AG04450 (cell line): ENCODE measurements around the gene C5orf46. TPM values are rescaled to one million over a fixed set of nuclear protein-coding genes. Genes with fewer than 3 reads are reported as not detected.

ENCODE experiments used
- CTCF ChIA-PET: fragments of 300-600, 350-600 bp; formaldehyde crosslinking; extraction: SDS; loops from one replicate; lab custom pipeline; 2022; ENCODE audit warnings: antibody characterized with exemption, inconsistent platforms; lab: Charles Lee
- POLR2A ChIA-PET: fragments of 350-600 bp; formaldehyde crosslinking; extraction: SDS; loops from one replicate; lab custom pipeline; 2021; ENCODE audit warnings: antibody characterized with exemption, inconsistent platforms; lab: Yijun Ruan, JAX
- DNase-seq: peaks from one replicate; pipeline ENCODE4 v3.0.0-alpha.2; 2011; ENCODE audit warnings: low read depth, low spot score
- H3K27ac ChIP-seq: one replicate; pipeline ENCODE4 v1.5.1; 2012; ENCODE audit warnings: low read depth, low read length, control low read depth
- H3K27me3 ChIP-seq: one replicate; pipeline ENCODE4 v1.6.0; 2012; ENCODE audit warnings: low read length; ENCODE audit not compliant: control insufficient read depth, insufficient read depth
- H3K4me3 ChIP-seq: 2 replicates; pipeline ENCODE4 v1.5.1; 2011; ENCODE audit warnings: mild to moderate bottlenecking, low read depth, low read length, control low read depth
- H3K9me3 ChIP-seq: 2 replicates; pipeline ENCODE4 v1.5.1; 2012; ENCODE audit warnings: low read length; ENCODE audit not compliant: control insufficient read depth, insufficient read depth
- CTCF ChIP-seq: IDR thresholded peaks from 2 replicates; pipeline ENCODE4 v1.5.1; 2011; ENCODE audit warnings: low read depth, low read length, control low read depth, inconsistent platforms
- polyA plus RNA-seq: library from polyadenylated mRNA; depleted of rRNA; stranded (reverse); fragments of >200 nt; gene quantifications from 2 replicates; pipeline ENCODE4 v1.2.3, GENCODE V29; 2011

Gene C5orf46
- polyA plus RNA-seq, 1 experiment: not detected

DNA sequence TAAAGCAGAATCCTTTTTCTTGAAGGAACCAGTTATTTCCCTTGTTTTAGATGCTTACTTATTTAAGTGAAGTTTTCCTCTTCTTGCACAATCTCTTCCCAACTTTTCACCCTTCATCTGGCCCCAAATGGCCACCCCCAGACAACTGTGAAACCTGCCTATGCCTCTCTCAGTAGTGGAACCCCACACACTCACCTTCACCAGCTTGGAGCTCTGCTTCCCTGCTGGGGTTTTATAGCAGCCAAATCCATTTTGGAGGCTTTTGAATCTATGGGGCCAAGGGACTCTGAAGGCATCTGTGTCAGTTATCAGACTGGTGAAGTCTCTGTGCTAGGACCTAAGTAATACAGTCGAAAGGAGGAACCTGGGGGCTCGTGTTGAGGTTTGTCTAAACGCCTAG lies 52.0 kb downstream of the C5orf46 start:
- Histone ChIP-seq H3K27me3 (no peaks in the 10 kb centered on the region), H3K27ac (no peak overlapping the region), H3K9me3 (no peaks in the 10 kb centered on the region), H3K4me3 (no peak overlapping the region)
- CTCF ChIA-PET: interaction anchor here (1.6 kb wide), 1 partner anchor 81 kb away, joined by 5 read pairs; no protein-coding TSS in a partner anchor
- TF ChIP-seq CTCF: no peak
- DNase-seq: no peak
- POLR2A ChIA-PET: no interaction called here

DNA sequence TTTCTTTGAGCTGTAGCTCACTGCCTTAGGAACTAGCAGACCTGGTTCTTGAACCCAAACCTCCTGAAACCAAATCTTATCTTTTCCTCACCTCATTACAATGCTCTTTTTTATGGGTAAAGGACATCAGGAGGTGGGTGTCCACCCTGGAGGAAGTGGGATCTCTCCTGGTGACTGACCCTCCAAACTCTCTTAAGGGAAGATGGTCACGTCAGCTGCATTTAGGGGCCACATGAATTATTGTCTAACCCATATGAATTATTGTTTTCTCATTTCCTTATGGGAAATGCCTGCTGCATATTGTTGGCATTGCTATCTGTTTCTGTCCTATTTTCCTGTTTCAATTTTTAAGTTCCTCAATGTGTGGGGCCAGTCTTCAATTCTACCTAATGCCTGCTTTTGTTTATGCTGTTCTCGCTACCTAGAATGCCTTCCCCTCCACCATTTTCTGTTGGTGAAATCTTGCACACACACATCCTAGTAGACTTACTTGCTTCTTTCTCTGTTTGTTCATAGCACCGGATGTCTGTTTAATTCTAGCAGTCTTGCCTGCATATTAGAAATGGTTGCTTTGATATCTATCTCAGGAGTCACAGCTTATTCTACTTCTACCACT lies 52.9 kb downstream of the C5orf46 start:
- no peak overlapping the region for H3K27ac ChIP-seq
- CTCF ChIA-PET: no interaction called here
- no peak overlapping the region for H3K4me3 ChIP-seq
- no peak for TF ChIP-seq CTCF
- POLR2A ChIA-PET: no interaction called here
- no peak for DNase-seq
- no peaks in the 10 kb centered on the region for H3K27me3 ChIP-seq
- no peaks in the 10 kb centered on the region for H3K9me3 ChIP-seq

- Histone ChIP-seq H3K27me3 (no peaks in the 10 kb centered on the region), H3K9me3 (no peaks in the 10 kb centered on the region), H3K27ac (no peak overlapping the region), H3K4me3 (no peak overlapping the region)
- POLR2A ChIA-PET: no interaction called here
- CTCF ChIA-PET: no interaction called here
- DNase-seq: no peak
- TF ChIP-seq CTCF: no peak
These were observed 54.0 kb downstream of the C5orf46 start for GRCh38 chr5:147852365-147852764.

- H3K27me3 ChIP-seq: no peaks in the 10 kb centered on the region
- no peak for DNase-seq
- H3K9me3 ChIP-seq: no peaks in the 10 kb centered on the region
- ChIA-PET CTCF (no interaction called here), POLR2A (no interaction called here)
- TF ChIP-seq CTCF: no peak
- H3K27ac ChIP-seq: no peak overlapping the region
- no peak overlapping the region for H3K4me3 ChIP-seq
These were observed 54.8 kb downstream of the C5orf46 start for GRCh38 chr5:147851578-147851977.

- no peaks in the 10 kb centered on the region for H3K27me3 ChIP-seq
- no peak for DNase-seq
- H3K27ac ChIP-seq: no peak overlapping the region
- ChIA-PET POLR2A (no interaction called here), CTCF (interaction anchor here (0.5 to 2.7 kb wide), 3 partner anchors 8 to 221 kb away, joined by 3 to 27 read pairs (median 3); no protein-coding TSS in a partner anchor)
- H3K9me3 ChIP-seq: no peaks in the 10 kb centered on the region
- H3K4me3 ChIP-seq: no peak overlapping the region
- no peak for TF ChIP-seq CTCF
These were observed 57.1 kb downstream of the C5orf46 start for GRCh38 chr5:147849226-147849625.
